ENCODE measurements around the gene SEPSECS.

Gene SEPSECS

DNA sequence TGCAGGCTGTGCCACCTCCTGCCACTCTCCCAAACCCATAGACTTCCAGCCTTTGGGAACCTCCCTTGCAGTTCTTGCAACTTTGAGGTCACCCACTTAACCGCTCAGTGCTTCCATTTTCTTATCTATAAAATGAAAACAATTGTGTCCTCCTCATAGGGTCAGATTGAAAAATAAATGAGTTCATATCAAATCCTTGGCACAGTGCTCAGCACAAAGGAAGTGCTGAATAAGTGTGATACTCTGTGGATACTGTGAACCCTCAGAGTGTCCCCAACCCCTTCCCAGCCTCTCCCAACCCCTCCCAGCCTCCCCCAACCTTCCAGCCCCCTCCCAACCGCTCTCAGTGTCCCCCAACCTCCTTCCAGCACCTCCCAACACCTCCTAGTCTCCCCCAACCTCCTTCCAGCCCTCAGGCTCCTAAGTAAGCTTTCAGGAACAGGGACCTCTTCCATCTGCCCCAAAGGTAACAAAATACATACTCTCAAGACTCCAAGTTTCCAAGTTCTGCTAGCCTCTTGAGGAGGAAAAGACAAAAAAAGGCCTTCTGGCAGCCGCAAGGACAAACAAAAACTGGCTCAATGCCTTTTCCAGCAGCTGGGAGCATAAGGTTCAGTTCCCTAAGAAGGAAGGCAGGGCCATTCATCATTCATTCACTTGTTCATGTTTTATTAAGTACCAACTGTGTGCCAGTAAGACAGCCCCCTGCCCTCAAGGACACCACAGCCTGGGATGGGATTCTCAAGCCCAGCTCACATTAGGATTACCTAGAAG lies 83.4 kb downstream of the SEPSECS start:
- DNase-seq, result no peak

DNA sequence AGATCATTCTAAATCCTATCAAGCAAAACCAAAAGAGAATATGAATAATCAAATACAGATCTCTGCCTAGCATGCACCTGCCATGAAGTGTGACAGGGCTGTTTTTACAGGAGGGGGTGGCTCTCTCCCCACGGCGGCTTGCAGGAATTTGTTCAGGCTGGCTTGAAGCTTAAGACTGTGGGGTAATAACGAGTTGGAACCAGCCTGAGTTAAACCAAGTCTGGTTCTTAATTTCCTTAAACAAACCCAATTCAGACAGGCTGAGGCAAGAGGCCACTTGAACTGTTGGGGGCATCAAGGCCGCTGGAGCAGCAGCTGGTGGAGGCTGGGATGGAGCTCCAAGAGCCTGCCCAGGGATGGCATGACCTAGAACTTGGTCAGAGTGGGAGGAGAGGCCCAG lies 84.4 kb downstream of the SEPSECS start:
- DNase-seq, result no peak

DNA sequence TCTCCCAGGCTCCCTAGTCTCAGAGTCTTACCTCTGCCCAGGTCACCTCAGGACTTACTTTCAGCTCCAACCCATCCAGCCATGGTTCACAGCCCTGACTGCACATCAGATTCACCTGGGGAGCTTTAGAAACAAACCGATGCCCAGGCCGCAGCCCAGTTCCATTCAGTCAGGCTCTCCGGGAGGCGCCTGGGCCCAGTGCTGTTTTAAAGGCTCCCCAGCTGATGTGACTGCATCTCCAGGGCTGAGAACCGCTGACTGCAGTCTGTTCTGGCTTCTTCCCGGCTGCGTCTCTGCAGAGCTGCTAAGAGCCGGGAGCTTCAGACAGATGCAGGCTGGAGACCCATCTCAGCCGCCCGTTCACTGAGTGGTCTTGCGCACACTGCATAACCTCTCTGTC lies 85.1 kb downstream of the SEPSECS start:
- DNase-seq, result no peak

DNA sequence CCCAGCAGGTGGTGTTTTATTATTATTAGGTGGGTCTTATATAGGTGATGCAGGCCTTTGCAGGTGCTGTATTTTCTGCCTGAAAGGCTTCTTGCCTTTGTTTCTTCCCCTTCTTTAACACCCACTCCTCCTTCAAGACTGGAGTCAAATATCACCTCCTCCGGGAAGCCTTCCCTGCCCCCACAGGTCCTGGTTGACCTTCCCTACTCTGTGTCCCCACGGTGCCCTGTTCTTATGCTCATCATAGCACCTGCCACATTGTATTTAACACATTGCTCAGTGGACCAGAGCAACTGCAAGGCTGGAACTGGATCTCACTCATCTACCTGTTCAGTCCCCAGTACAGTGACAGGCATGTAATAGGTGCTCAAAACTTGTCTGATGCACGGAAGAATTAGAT lies 89.7 kb downstream of the SEPSECS start:
- DNase-seq, result no peak
